NCI-H1436 (cell line): ENCODE results near the gene CHTF8.
A peak's percentile ranks its signal among the peaks of the same experiment; 100 is the strongest.
"Not testable (repeated sequence)": the region's sequence is repeated elsewhere in the genome, so short reads cannot be mapped to it uniquely, and the experiment has no call there.

Experiments used
- DNase-seq: peaks from one replicate; lab custom pipeline; 2025; lab: John Stamatoyannopoulos, UW

CHTF8 gene

GRCh38 chr16:69138608-69139007 lies 6.2 kb upstream of the CHTF8 start:
- no peak for DNase-seq

GRCh38 chr16:69133373-69133954 lies 1.1 kb upstream of the CHTF8 start:
- no peak for DNase-seq

- peak; percentile 73 for DNase-seq
Observed at GRCh38 chr16:69131839-69132423, 457 bp downstream of the CHTF8 start.

- no peak for DNase-seq
Observed at GRCh38 chr16:69131167-69131838, 1.1 kb downstream of the CHTF8 start.

GRCh38 chr16:69130461-69130860 lies 1.9 kb downstream of the CHTF8 start:
- no peak for DNase-seq

GRCh38 chr16:69127966-69128510 lies 4.3 kb downstream of the CHTF8 start:
- DNase-seq, result no peak

GRCh38 chr16:69126801-69127200 lies 5.6 kb downstream of the CHTF8 start:
- not testable (repeated sequence) for DNase-seq

GRCh38 chr16:69126221-69126620 lies 6.2 kb downstream of the CHTF8 start:
- DNase-seq, result no peak

GRCh38 chr16:69124961-69125360 lies 7.4 kb downstream of the CHTF8 start:
- not testable (repeated sequence) for DNase-seq

- DNase-seq, result not testable (repeated sequence)
Observed at GRCh38 chr16:69124406-69124805, 8.0 kb downstream of the CHTF8 start.

GRCh38 chr16:69123910-69124309 lies 8.5 kb downstream of the CHTF8 start:
- peak; percentile 71 for DNase-seq

GRCh38 chr16:69120096-69120664 lies 12.2 kb downstream of the CHTF8 start:
- DNase-seq, result no peak

- DNase-seq, result no peak
Observed at GRCh38 chr16:69119536-69119935, 12.9 kb downstream of the CHTF8 start.

- DNase-seq, result no peak
Observed at GRCh38 chr16:69118994-69119393, 13.4 kb downstream of the CHTF8 start.

- DNase-seq, result no peak
Observed at GRCh38 chr16:69118468-69118867, 13.9 kb downstream of the CHTF8 start.

- DNase-seq, result no peak
Observed at GRCh38 chr16:69116906-69117305, 15.5 kb downstream of the CHTF8 start.

GRCh38 chr16:69116256-69116875 lies 16.0 kb downstream of the CHTF8 start:
- DNase-seq, result no peak

GRCh38 chr16:69115837-69116236 lies 16.6 kb downstream of the CHTF8 start:
- DNase-seq, result no peak

- DNase-seq, result no peak
Observed at GRCh38 chr16:69115361-69115760, 17.0 kb downstream of the CHTF8 start.

- DNase-seq, result no peak
Observed at GRCh38 chr16:69114976-69115355, 17.4 kb downstream of the CHTF8 start.

GRCh38 chr16:69114346-69114975 lies 17.9 kb downstream of the CHTF8 start:
- no peak for DNase-seq

- DNase-seq, result no peak
Observed at GRCh38 chr16:69113216-69113615, 19.2 kb downstream of the CHTF8 start.
